ENCODE results near the gene KCTD13. TPM values are rescaled to one million over a fixed set of nuclear protein-coding genes. Genes with fewer than 3 reads are reported as not detected.

The KCTD13 gene
- total RNA-seq, 4 donors from 2014 or later, result 40.3 to 110 (median 57.4) TPM

- H3K9me3 ChIP-seq, result no peaks in the 10 kb centered on the region
- H3K36me3 ChIP-seq, result peaks cover 0 to 20% (median 8%) of the 10 kb centered on the region in 4 donors
- TF ChIP-seq, protein P1, sequence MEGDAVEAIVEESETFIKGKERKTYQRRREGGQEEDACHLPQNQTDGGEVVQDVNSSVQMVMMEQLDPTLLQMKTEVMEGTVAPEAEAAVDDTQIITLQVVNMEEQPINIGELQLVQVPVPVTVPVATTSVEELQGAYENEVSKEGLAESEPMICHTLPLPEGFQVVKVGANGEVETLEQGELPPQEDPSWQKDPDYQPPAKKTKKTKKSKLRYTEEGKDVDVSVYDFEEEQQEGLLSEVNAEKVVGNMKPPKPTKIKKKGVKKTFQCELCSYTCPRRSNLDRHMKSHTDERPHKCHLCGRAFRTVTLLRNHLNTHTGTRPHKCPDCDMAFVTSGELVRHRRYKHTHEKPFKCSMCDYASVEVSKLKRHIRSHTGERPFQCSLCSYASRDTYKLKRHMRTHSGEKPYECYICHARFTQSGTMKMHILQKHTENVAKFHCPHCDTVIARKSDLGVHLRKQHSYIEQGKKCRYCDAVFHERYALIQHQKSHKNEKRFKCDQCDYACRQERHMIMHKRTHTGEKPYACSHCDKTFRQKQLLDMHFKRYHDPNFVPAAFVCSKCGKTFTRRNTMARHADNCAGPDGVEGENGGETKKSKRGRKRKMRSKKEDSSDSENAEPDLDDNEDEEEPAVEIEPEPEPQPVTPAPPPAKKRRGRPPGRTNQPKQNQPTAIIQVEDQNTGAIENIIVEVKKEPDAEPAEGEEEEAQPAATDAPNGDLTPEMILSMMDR (IDR thresholded peaks at IDR 0.05), result no peak
- TF ChIP-seq EP300 (IDR thresholded peaks at IDR 0.05; ENCODE audit: low read depth) (no peak), POLR2AphosphoS5 (IDR thresholded peaks at IDR 0.05) (no peak), POLR2A (IDR thresholded peaks at IDR 0.05) (no peak)
- intact Hi-C loops (cut with DNase I; ENCODE audit: low total_unique reads) (no loop called here), in situ Hi-C loops (cut with MboI; ENCODE audit: low pct_ligation_motif_present in 1 of 4, low pct_unique_long_range_greater_than_20kb in 1 of 4, low sequenced_read_pairs in 3 of 4) (no loop called here)
- peaks cover 14 to 23% (median 21%) of the 10 kb centered on the region in 4 donors for H3K4me1 ChIP-seq
- H3K4me3 ChIP-seq, result no peak overlapping the region
- H3K27me3 ChIP-seq, result no peaks in the 10 kb centered on the region
- H3K27ac ChIP-seq, result no peak overlapping the region
- DNase-seq, result no peak
- WGBS, 2 donors (ENCODE audit: low coverage in 1 of 2), result 96% methylated on average over 12 of the region's 12 CpGs; no CpG with 5 or more reads in 1 of the 2 donors
Observed at GRCh38 chr16:29922986-29923501, 3.0 kb downstream of the KCTD13 start.

- TF ChIP-seq EP300 (IDR thresholded peaks at IDR 0.05; ENCODE audit: low read depth) (no peak), POLR2A (IDR thresholded peaks at IDR 0.05) (no peak), POLR2AphosphoS5 (IDR thresholded peaks at IDR 0.05) (no peak)
- TF ChIP-seq, protein P1 (IDR thresholded peaks at IDR 0.05), result no peak
- H3K4me3 ChIP-seq, result no peak overlapping the region
- H3K4me1 ChIP-seq, result peaks cover 12 to 21% (median 19%) of the 10 kb centered on the region in 4 donors
- no peaks in the 10 kb centered on the region for H3K9me3 ChIP-seq
- H3K36me3 ChIP-seq, result peaks cover 0 to 20% (median 8%) of the 10 kb centered on the region in 4 donors
- H3K27ac ChIP-seq, result no peak overlapping the region
- intact Hi-C loops (cut with DNase I; ENCODE audit: low total_unique reads) (no loop called here), in situ Hi-C loops (cut with MboI; ENCODE audit: low pct_ligation_motif_present in 1 of 4, low pct_unique_long_range_greater_than_20kb in 1 of 4, low sequenced_read_pairs in 3 of 4) (no loop called here)
- H3K27me3 ChIP-seq, result no peaks in the 10 kb centered on the region
- WGBS, 2 donors (ENCODE audit: low coverage in 1 of 2), result 85 to 96% methylated on average over 2 of the region's 2 CpGs
- DNase-seq, result no peak
Observed at GRCh38 chr16:29922326-29922725, 3.7 kb downstream of the KCTD13 start.

GRCh38 chr16:29921034-29921385 lies 5.0 kb downstream of the KCTD13 start:
- Histone ChIP-seq H3K27ac (no peak overlapping the region), H3K27me3 (no peaks in the 10 kb centered on the region), H3K4me1 (peaks cover 7 to 13% (median 12%) of the 10 kb centered on the region in 4 donors), H3K36me3 (peaks cover 0 to 20% (median 8%) of the 10 kb centered on the region in 4 donors), H3K9me3 (no peaks in the 10 kb centered on the region), H3K4me3 (no peak overlapping the region)
- in situ Hi-C loops (cut with MboI; ENCODE audit: low pct_ligation_motif_present in 1 of 4, low pct_unique_long_range_greater_than_20kb in 1 of 4, low sequenced_read_pairs in 3 of 4) (no loop called here), intact Hi-C loops (cut with DNase I; ENCODE audit: low total_unique reads) (no loop called here)
- WGBS, 2 donors (ENCODE audit: low coverage in 1 of 2), result 86 to 95% methylated on average over 3 of the region's 3 CpGs
- TF ChIP-seq POLR2A (IDR thresholded peaks at IDR 0.05) (no peak), EP300 (IDR thresholded peaks at IDR 0.05; ENCODE audit: low read depth) (no peak), POLR2AphosphoS5 (IDR thresholded peaks at IDR 0.05) (no peak)
- TF ChIP-seq, protein P1 (IDR thresholded peaks at IDR 0.05), result no peak
- no peak for DNase-seq

GRCh38 chr16:29920288-29921033 lies 5.6 kb downstream of the KCTD13 start:
- Histone ChIP-seq H3K4me1 (peaks cover 7 to 13% (median 11%) of the 10 kb centered on the region in 4 donors), H3K36me3 (peaks cover 0 to 20% (median 8%) of the 10 kb centered on the region in 4 donors), H3K4me3 (no peak overlapping the region), H3K27ac (no peak overlapping the region), H3K9me3 (no peaks in the 10 kb centered on the region), H3K27me3 (no peaks in the 10 kb centered on the region)
- TF ChIP-seq, protein P1 (IDR thresholded peaks at IDR 0.05), result no peak
- TF ChIP-seq EP300 (IDR thresholded peaks at IDR 0.05; ENCODE audit: low read depth) (no peak), POLR2AphosphoS5 (IDR thresholded peaks at IDR 0.05) (no peak)
- 72 to 78% methylated on average over 6 of the region's 6 CpGs for WGBS, 2 donors (ENCODE audit: low coverage in 1 of 2)
- in situ Hi-C loops (cut with MboI; ENCODE audit: low pct_ligation_motif_present in 1 of 4, low pct_unique_long_range_greater_than_20kb in 1 of 4, low sequenced_read_pairs in 3 of 4) (no loop called here), intact Hi-C loops (cut with DNase I; ENCODE audit: low total_unique reads) (no loop called here)
- DNase-seq, result no peak
